PFSK-1 (cell line): ENCODE data around the gene ADD3.

Source experiments
- POLR2AphosphoS5 ChIP-seq: IDR thresholded peaks from 2 replicates; pipeline ENCODE4 v1.6.1; 2012; ENCODE audit warnings: low read depth, mild to moderate bottlenecking, control low read depth, low read length, moderate library complexity
- TF ChIP-seq, protein P1 (sequence below), 2 experiments: IDR thresholded peaks; 2 replicates each; pipeline versions ENCODE4 v1.6.1 to v1.8.0; 2011 to 2012; ENCODE audit warnings: low read depth in 2 of 2, low read length in 2 of 2, control low read depth in 1 of 2, inconsistent platforms in 1 of 2, mild to moderate bottlenecking in 1 of 2, moderate library complexity in 1 of 2; ENCODE audit not compliant: insufficient read depth in 1 of 2

DNA sequence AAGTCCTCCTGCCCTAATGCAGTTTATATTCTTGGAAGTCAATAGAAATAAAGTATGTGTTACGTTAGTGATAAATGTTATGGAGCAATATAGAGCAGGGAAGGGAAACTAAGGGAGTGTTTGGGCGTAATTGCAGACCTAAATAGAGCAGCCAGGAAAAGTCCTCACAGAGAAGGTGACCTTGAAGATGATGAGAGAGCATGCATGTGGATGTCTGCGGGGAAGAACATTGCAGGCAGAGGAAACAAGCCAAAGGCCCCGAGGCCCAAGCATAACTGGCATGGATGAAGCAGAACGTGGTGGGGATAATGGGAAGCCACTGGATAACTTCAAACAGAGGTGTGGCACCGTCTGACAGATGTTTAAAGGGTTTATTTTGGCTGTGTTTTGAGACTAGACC, 12.5 kb downstream of the ADD3 start:
- TF ChIP-seq, protein P1, sequence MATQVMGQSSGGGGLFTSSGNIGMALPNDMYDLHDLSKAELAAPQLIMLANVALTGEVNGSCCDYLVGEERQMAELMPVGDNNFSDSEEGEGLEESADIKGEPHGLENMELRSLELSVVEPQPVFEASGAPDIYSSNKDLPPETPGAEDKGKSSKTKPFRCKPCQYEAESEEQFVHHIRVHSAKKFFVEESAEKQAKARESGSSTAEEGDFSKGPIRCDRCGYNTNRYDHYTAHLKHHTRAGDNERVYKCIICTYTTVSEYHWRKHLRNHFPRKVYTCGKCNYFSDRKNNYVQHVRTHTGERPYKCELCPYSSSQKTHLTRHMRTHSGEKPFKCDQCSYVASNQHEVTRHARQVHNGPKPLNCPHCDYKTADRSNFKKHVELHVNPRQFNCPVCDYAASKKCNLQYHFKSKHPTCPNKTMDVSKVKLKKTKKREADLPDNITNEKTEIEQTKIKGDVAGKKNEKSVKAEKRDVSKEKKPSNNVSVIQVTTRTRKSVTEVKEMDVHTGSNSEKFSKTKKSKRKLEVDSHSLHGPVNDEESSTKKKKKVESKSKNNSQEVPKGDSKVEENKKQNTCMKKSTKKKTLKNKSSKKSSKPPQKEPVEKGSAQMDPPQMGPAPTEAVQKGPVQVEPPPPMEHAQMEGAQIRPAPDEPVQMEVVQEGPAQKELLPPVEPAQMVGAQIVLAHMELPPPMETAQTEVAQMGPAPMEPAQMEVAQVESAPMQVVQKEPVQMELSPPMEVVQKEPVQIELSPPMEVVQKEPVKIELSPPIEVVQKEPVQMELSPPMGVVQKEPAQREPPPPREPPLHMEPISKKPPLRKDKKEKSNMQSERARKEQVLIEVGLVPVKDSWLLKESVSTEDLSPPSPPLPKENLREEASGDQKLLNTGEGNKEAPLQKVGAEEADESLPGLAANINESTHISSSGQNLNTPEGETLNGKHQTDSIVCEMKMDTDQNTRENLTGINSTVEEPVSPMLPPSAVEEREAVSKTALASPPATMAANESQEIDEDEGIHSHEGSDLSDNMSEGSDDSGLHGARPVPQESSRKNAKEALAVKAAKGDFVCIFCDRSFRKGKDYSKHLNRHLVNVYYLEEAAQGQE (IDR thresholded peaks at IDR 0.05; ENCODE audit: insufficient read depth in 1 of 2, low read depth in 2 of 2, low read length in 2 of 2), result no peak
- TF ChIP-seq POLR2AphosphoS5, result no peak
